Measurements from ENCODE around the gene GNAL.
"Not testable (repeated sequence)": the region's sequence is repeated elsewhere in the genome, so short reads cannot be mapped to it uniquely, and the experiment has no call there.

Gene GNAL

DNA sequence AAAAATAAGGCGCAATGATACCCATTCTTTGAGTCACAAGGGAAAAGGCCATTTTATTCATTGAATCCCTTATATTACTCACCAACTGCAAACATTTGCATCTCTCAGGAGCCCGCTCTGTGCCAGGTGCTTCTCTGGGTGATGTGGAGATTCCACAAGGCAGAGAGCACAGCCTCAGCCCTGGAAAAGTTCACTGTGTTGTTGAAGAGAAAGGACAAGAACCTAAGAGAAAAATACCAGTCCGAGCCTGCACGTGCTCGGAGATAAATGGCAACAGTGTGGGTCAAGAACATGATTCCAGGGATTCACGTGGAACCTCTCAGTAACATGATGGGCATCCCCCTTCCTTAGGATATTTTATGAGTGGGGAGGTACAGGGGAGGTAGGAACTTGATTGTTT lies 11.8 kb downstream of the GNAL start:
- H3K9ac ChIP-seq (ENCODE audit: low read depth, low read length) = no peak overlapping the region
- H3K4me1 ChIP-seq (ENCODE audit: control insufficient read depth, insufficient read depth, low read length) = no peaks in the 10 kb centered on the region
- no peaks in the 10 kb centered on the region for H3K36me3 ChIP-seq (ENCODE audit: control insufficient read depth, insufficient read depth, low read length)
- no peaks in the 10 kb centered on the region for H3K9me3 ChIP-seq (ENCODE audit: control insufficient read depth, insufficient read depth, low read length)
- H3K4me3 ChIP-seq (ENCODE audit: low read depth, low read length) = no peak overlapping the region
- H3K27me3 ChIP-seq (ENCODE audit: control insufficient read depth, insufficient read depth, low read length) = no peaks in the 10 kb centered on the region

DNA sequence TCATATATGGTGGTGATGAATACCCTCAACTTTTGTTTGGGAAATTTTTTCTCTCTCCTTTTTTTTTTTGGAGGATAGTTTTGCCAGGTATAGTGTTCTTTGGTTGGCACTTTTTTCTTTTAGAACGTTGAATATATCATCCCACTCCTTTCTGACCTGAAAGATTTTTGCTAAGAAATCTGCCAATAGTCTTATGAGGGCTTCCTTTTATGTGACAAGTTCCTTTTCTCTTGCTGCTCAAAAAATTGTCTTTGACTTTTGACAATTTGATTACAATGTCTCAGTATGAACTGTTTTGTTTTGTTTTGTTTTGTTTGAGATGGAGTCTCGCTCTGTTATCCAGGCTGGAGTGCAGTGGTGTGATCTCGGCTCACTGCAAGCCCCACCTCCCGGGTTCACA lies 21.5 kb downstream of the GNAL start:
- Histone ChIP-seq H3K27me3 (ENCODE audit: control insufficient read depth, insufficient read depth, low read length) (peaks cover 15% of the 10 kb centered on the region), H3K4me3 (ENCODE audit: low read depth, low read length) (no peak overlapping the region), H3K9me3 (ENCODE audit: control insufficient read depth, insufficient read depth, low read length) (no peaks in the 10 kb centered on the region), H3K9ac (ENCODE audit: low read depth, low read length) (no peak overlapping the region), H3K4me1 (ENCODE audit: control insufficient read depth, insufficient read depth, low read length) (peaks cover 8% of the 10 kb centered on the region), H3K36me3 (ENCODE audit: control insufficient read depth, insufficient read depth, low read length) (no peaks in the 10 kb centered on the region)

DNA sequence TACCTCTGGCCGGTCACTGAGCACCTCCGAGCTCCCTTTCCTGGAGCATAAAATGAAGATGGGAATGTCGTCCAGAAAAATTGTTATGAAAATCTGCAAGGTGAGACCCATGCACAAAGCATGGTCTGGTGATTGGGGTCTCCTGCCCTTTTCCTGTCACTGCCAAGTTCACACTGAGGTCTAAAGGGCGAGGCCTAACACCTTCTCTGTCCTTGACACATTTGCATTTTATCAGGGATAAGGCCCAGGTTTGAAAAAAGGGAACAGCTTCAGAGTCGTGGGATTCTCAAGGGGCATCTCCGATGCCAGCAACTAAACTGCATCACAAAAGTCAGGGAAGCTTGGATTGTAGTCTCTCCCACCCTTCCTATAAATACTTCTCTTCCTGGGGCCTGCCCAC lies 24.7 kb downstream of the GNAL start:
- Histone ChIP-seq H3K4me1 (ENCODE audit: control insufficient read depth, insufficient read depth, low read length) (peaks cover 8% of the 10 kb centered on the region), H3K36me3 (ENCODE audit: control insufficient read depth, insufficient read depth, low read length) (no peaks in the 10 kb centered on the region), H3K4me3 (ENCODE audit: low read depth, low read length) (no peak overlapping the region), H3K9ac (ENCODE audit: low read depth, low read length) (no peak overlapping the region), H3K27me3 (ENCODE audit: control insufficient read depth, insufficient read depth, low read length) (peaks cover 18% of the 10 kb centered on the region), H3K9me3 (ENCODE audit: control insufficient read depth, insufficient read depth, low read length) (no peaks in the 10 kb centered on the region)

DNA sequence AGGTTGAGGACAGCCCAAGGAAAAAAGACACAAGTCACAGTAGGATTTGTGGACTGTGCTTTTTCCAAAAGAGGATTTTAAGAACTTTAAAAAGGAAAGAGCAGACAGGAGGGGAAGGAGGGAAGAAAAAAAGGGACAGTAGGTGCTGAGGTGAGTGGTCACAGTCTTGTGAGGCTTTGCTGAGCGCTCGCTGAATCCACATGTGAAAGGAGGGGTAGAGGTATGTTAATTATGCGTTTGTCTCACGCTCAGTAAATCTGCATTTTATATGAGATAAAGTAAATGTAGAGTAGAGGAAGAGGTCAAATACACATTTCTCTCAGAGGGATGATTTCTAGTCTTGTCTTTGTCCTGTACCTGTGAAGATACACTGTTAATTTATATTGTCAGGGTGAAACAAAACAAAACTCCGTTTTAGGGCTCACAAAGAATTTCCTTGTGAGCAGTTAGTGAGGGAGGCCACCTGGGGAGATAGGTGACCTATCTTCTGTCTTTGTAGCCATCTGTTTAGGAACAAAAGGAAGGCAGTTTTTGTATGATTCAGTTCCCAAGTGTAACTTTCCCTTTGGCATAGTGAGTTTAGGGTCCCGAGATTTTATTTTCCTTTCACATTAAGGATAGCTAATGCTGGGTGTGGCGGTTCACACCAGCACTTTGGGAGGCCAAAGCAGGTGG lies 25.3 kb downstream of the GNAL start:
- Histone ChIP-seq H3K4me3 (ENCODE audit: low read depth, low read length) (no peak overlapping the region), H3K4me1 (ENCODE audit: control insufficient read depth, insufficient read depth, low read length) (peaks cover 8% of the 10 kb centered on the region), H3K36me3 (ENCODE audit: control insufficient read depth, insufficient read depth, low read length) (no peaks in the 10 kb centered on the region), H3K27me3 (ENCODE audit: control insufficient read depth, insufficient read depth, low read length) (peaks cover 18% of the 10 kb centered on the region), H3K9ac (ENCODE audit: low read depth, low read length) (no peak overlapping the region), H3K9me3 (ENCODE audit: control insufficient read depth, insufficient read depth, low read length) (no peaks in the 10 kb centered on the region)

DNA sequence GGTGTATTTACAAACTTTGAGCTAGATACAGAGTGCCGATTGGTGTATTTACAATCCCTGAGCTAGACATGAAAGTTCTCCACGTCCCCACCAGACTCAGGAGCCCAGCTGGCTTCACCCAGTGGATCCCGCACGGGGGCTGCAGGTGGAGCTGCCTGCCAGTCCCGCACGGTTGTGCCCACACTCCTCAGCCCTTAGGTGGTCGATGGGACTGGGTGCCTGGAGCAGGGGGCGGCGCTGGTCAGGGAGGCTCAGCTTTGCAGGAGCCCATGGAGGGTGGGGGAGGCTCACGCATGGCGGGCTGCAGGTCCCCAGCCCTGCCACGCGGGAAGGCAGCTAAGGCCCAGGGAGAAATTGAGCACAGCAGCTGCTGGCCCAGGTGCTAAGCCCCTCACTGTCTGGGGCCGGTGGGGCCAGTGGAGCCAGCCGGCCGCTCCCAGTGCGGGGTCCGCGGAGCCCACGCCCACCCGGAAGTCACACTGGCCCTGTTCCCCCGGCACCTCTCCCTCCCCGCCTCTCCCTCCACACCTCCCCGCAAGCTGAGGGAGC lies 27.8 kb downstream of the GNAL start:
- H3K9ac ChIP-seq (ENCODE audit: low read depth, low read length); H3K36me3 ChIP-seq (ENCODE audit: control insufficient read depth, insufficient read depth, low read length); H3K9me3 ChIP-seq (ENCODE audit: control insufficient read depth, insufficient read depth, low read length); H3K4me3 ChIP-seq (ENCODE audit: low read depth, low read length); H3K4me1 ChIP-seq (ENCODE audit: control insufficient read depth, insufficient read depth, low read length): not testable (repeated sequence)
- H3K27me3 ChIP-seq (ENCODE audit: control insufficient read depth, insufficient read depth, low read length) = peaks cover 18% of the 10 kb centered on the region

DNA sequence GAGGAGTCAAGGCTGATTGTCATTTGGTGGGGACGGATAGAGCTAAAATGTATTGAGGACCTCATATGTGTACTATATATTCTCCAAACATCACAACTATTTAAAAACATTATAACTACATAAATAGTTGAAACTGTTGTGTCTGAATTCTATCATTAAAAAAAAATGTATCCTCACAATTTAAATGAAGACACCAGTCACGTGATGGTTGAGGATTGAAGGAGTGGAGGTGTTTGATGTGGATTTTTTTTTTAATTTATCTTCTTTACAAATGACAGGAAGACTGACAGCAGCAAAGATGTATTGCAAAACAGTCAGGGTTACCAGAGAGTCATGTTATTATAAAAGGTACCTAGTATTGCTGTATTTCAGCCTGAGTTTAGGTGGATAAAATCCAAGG lies 30.0 kb downstream of the GNAL start:
- no peaks in the 10 kb centered on the region for H3K36me3 ChIP-seq (ENCODE audit: control insufficient read depth, insufficient read depth, low read length)
- H3K27me3 ChIP-seq (ENCODE audit: control insufficient read depth, insufficient read depth, low read length) = peaks cover 5% of the 10 kb centered on the region
- no peak overlapping the region for H3K4me3 ChIP-seq (ENCODE audit: low read depth, low read length)
- H3K4me1 ChIP-seq (ENCODE audit: control insufficient read depth, insufficient read depth, low read length) = peaks cover under 1% of the 10 kb centered on the region
- no peaks in the 10 kb centered on the region for H3K9me3 ChIP-seq (ENCODE audit: control insufficient read depth, insufficient read depth, low read length)
- H3K9ac ChIP-seq (ENCODE audit: low read depth, low read length) = no peak overlapping the region

DNA sequence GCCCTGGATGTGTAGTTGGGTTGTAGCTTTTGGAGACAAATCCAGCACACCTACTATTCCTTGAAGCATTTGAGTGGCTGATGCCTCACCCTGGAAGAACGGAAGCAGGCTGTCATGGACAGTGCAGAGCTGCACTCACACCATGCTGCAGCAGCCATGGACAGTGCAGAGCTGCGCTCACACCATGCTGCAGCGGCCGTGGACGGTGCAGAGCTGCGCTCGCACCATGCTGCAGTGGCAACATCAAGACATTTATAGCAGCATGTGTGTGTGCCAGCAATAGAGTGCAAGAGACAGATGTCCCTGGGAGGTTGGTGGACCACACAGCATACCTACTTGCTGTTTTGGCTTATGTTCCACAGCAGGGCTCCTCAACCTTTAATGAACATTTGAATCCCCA lies 30.6 kb downstream of the GNAL start:
- no peak overlapping the region for H3K9ac ChIP-seq (ENCODE audit: low read depth, low read length)
- peaks cover 5% of the 10 kb centered on the region for H3K27me3 ChIP-seq (ENCODE audit: control insufficient read depth, insufficient read depth, low read length)
- H3K4me3 ChIP-seq (ENCODE audit: low read depth, low read length) = no peak overlapping the region
- H3K36me3 ChIP-seq (ENCODE audit: control insufficient read depth, insufficient read depth, low read length) = no peaks in the 10 kb centered on the region
- H3K9me3 ChIP-seq (ENCODE audit: control insufficient read depth, insufficient read depth, low read length) = no peaks in the 10 kb centered on the region
- H3K4me1 ChIP-seq (ENCODE audit: control insufficient read depth, insufficient read depth, low read length) = no peaks in the 10 kb centered on the region

DNA sequence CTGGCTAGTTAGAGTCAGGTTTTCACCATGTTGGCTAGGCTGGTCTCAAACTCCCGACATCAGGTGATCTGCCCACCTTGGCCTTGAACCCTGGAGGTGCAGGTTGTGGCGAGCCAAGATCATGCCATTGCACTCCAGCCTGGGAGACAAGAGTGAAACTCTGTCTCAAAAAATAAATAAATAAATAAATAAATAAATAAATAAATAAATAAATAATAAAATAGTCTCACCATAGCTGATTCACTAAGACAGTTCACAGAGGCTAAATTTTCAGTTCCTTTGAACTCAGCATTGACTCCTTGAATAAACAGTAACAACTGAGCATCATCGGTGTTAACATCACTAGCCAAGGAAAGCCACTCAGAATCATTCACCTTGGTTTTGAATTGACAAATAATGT lies 32.7 kb downstream of the GNAL start:
- Histone ChIP-seq H3K9ac (ENCODE audit: low read depth, low read length) (no peak overlapping the region), H3K36me3 (ENCODE audit: control insufficient read depth, insufficient read depth, low read length) (no peaks in the 10 kb centered on the region)

DNA sequence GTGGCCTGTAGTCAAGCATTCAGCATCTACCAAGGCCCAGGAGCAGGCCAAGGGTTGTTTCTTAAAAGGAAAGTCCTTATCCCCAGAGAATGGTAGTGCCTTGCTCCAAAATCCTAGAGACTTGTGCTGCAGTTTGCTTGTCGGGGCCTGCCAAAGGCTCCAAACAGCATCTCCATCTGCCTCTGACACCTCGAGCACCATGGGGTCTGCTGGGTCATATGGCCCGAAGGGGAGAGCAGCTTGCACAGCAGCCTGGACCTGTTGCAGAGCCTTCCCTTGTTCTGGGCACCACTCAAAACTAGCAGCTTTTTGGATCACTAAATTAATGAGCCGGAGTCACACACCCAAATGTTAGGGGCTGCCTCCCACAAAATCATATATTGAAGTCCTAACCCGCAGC lies 35.7 kb downstream of the GNAL start:
- no peaks in the 10 kb centered on the region for H3K27me3 ChIP-seq (ENCODE audit: control insufficient read depth, insufficient read depth, low read length)
- no peaks in the 10 kb centered on the region for H3K36me3 ChIP-seq (ENCODE audit: control insufficient read depth, insufficient read depth, low read length)
- no peak overlapping the region for H3K4me3 ChIP-seq (ENCODE audit: low read depth, low read length)
- no peaks in the 10 kb centered on the region for H3K9me3 ChIP-seq (ENCODE audit: control insufficient read depth, insufficient read depth, low read length)
- no peak overlapping the region for H3K9ac ChIP-seq (ENCODE audit: low read depth, low read length)
- no peaks in the 10 kb centered on the region for H3K4me1 ChIP-seq (ENCODE audit: control insufficient read depth, insufficient read depth, low read length)

More for the DNA sequence above, 32.7 kb downstream of the GNAL start:
- H3K4me3 ChIP-seq (ENCODE audit: low read depth, low read length) = no peak overlapping the region
- H3K9me3 ChIP-seq (ENCODE audit: control insufficient read depth, insufficient read depth, low read length) = no peaks in the 10 kb centered on the region
- H3K27me3 ChIP-seq (ENCODE audit: control insufficient read depth, insufficient read depth, low read length) = no peaks in the 10 kb centered on the region
- no peaks in the 10 kb centered on the region for H3K4me1 ChIP-seq (ENCODE audit: control insufficient read depth, insufficient read depth, low read length)

DNA sequence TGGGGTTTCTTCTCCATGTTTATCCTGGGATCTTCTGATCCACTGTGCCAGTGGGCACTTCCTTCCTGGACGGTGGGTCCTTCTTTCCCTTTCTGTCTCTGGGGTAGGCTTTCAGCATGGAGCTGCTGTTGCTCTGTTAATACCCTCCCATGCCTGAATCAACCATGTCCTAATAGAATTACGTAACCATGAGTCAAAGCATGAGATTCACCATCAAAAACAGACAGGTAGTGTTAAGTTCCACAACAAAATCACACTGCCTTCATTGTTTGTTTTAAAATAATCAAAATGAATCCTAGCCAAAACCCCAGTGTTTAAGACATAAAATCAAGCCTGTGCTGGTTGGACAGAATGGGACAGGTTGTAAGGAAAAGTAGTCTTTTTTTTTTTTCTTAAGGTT lies 37.5 kb downstream of the GNAL start:
- Histone ChIP-seq H3K9me3 (ENCODE audit: control insufficient read depth, insufficient read depth, low read length) (no peaks in the 10 kb centered on the region), H3K4me1 (ENCODE audit: control insufficient read depth, insufficient read depth, low read length) (no peaks in the 10 kb centered on the region), H3K36me3 (ENCODE audit: control insufficient read depth, insufficient read depth, low read length) (no peaks in the 10 kb centered on the region), H3K4me3 (ENCODE audit: low read depth, low read length) (no peak overlapping the region), H3K9ac (ENCODE audit: low read depth, low read length) (no peak overlapping the region), H3K27me3 (ENCODE audit: control insufficient read depth, insufficient read depth, low read length) (no peaks in the 10 kb centered on the region)

DNA sequence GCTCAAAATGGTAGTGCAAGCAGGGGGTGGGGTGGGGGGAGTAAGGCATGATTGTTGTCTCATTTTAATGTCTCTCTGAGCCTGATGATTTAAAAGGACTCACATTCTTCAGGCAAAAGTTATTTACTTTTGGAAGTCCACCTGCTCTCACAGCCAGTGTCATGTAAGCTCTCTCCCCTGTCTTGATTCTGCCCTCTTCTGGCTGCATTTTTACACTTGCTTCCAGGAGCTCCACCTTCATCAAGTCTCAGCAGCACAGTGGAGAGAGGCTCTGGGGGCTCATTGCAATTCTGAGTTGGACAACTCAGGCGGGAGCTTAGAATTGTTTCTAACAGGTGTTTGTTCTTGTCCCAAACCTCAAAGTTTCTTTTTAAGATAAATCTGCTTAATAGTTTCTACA lies 39.2 kb downstream of the GNAL start:
- Histone ChIP-seq H3K4me1 (ENCODE audit: control insufficient read depth, insufficient read depth, low read length) (no peaks in the 10 kb centered on the region), H3K9ac (ENCODE audit: low read depth, low read length) (no peak overlapping the region), H3K36me3 (ENCODE audit: control insufficient read depth, insufficient read depth, low read length) (no peaks in the 10 kb centered on the region), H3K9me3 (ENCODE audit: control insufficient read depth, insufficient read depth, low read length) (no peaks in the 10 kb centered on the region), H3K4me3 (ENCODE audit: low read depth, low read length) (no peak overlapping the region), H3K27me3 (ENCODE audit: control insufficient read depth, insufficient read depth, low read length) (peaks cover 2% of the 10 kb centered on the region)

DNA sequence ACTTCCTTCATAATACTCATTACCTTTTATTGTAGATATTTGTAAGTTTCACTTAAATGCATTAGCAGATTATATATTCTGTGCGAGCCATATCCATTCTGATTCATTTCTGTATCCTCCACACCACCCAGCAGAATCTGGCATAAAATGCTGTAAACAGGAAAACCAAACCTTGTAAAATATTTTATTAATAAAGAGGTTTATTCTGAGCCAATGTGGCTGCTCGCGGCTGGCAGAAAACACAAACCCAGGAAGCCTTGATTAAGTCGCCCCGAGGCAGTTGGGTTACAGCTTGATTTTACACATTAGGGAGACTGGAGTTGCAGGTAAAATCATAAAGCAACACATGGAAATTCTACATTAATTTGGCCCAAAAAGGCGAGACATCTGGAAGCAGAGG lies 40.5 kb downstream of the GNAL start:
- H3K27me3 ChIP-seq (ENCODE audit: control insufficient read depth, insufficient read depth, low read length) = peaks cover 7% of the 10 kb centered on the region
- H3K9me3 ChIP-seq (ENCODE audit: control insufficient read depth, insufficient read depth, low read length) = no peaks in the 10 kb centered on the region
- no peak overlapping the region for H3K9ac ChIP-seq (ENCODE audit: low read depth, low read length)
- H3K36me3 ChIP-seq (ENCODE audit: control insufficient read depth, insufficient read depth, low read length) = no peaks in the 10 kb centered on the region
- no peak overlapping the region for H3K4me3 ChIP-seq (ENCODE audit: low read depth, low read length)
- no peaks in the 10 kb centered on the region for H3K4me1 ChIP-seq (ENCODE audit: control insufficient read depth, insufficient read depth, low read length)

All from iPS-15b (cell line).